Subcutaneous adipose tissue (tissue), 4 donors: ENCODE results near the gene SEMA4A. TPM values are rescaled to one million over a fixed set of nuclear protein-coding genes. Genes with fewer than 3 reads are reported as not detected.

ENCODE experiments used
- CTCF ChIP-seq: fragments of 450-650 bp; IDR thresholded peaks from one replicate; pipeline ENCODE4 v1.5.1; 2016; ENCODE audit warnings: low read depth, mild to moderate bottlenecking, control low read depth, antibody characterized with exemption, moderate library complexity
- total RNA-seq, 4 donors: library from RNA; depleted of rRNA; stranded (reverse); fragments of >200 nt; gene quantifications; one replicate each; pipeline ENCODE4 v1.1.0, GENCODE V29; 2016

SEMA4A gene
- total RNA-seq, 4 donors from 2014 or later = 2.6 to 3.4 (median 3.0) TPM

GRCh38 chr1:156212833-156213643, 59.7 kb downstream of the SEMA4A start, which contains the start of gene PMF1:
Gene PMF1, plus strand, starts transcription at chr1:156213007. Its CDS starts 9 bp downstream, at chr1:156213016.
- TF ChIP-seq CTCF = no peak

- no peak for TF ChIP-seq CTCF
These were observed 60.2 kb downstream of the SEMA4A start for GRCh38 chr1:156213644-156213966.

- no peak for TF ChIP-seq CTCF
These were observed 60.8 kb downstream of the SEMA4A start for GRCh38 chr1:156214024-156214748.

GRCh38 chr1:156217871-156218270, 64.5 kb downstream of the SEMA4A start:
- TF ChIP-seq CTCF = no peak

- TF ChIP-seq CTCF = no peak
These were observed 66.8 kb downstream of the SEMA4A start for GRCh38 chr1:156220226-156220625.

- no peak for TF ChIP-seq CTCF
These were observed 68.8 kb downstream of the SEMA4A start for GRCh38 chr1:156221986-156222692.

- TF ChIP-seq CTCF = no peak
These were observed 72.3 kb downstream of the SEMA4A start for GRCh38 chr1:156225677-156226014.
